K562 (cell line): ENCODE data around the gene KPTN. TPM values are rescaled to one million over a fixed set of nuclear protein-coding genes. Genes with fewer than 3 reads are reported as not detected.
A peak's percentile ranks its signal among the peaks of the same experiment; 100 is the strongest.

Experiments used
- BMI1 ChIP-seq: fragments of 150-350 bp; IDR thresholded peaks from 2 replicates; pipeline ENCODE4 v1.6.1; 2014; ENCODE audit warnings: low read length
- CBFA2T2 ChIP-seq: fragments of 450-650 bp; conservative IDR thresholded peaks from 2 replicates; pipeline ENCODE4 v1.6.1; 2017; ENCODE audit warnings: mild to moderate bottlenecking
- CHD4 ChIP-seq: fragments of 200-600 bp; sonication (generic); IDR thresholded peaks from 3 replicates; pipeline ENCODE4 v1.6.1; 2012; ENCODE audit warnings: low read depth, mild to moderate bottlenecking, mixed read lengths, low read length, inconsistent platforms; ENCODE audit not compliant: insufficient read depth, insufficient replicate concordance, poor library complexity, severe bottlenecking
- ESRRA ChIP-seq: fragments of 450-650 bp; IDR thresholded peaks from 2 replicates; pipeline ENCODE4 v1.6.1; 2014; ENCODE audit warnings: low read depth, mild to moderate bottlenecking, moderate library complexity, borderline replicate concordance
- HOMEZ ChIP-seq: fragments of 250-450 bp; sonication (Bioruptor Pico); IDR thresholded peaks from 2 replicates; pipeline ENCODE4 v1.4.0; 2020; ENCODE audit warnings: mild to moderate bottlenecking, moderate library complexity
- PHB ChIP-seq: fragments of 250-450 bp; sonication (Bioruptor Pico); IDR thresholded peaks from 2 replicates; pipeline ENCODE4 v1.5.0; 2021
- RBM14 ChIP-seq: fragments of 200-400 bp; formaldehyde crosslinking; IDR thresholded peaks from 2 replicates; pipeline ENCODE4 v1.6.1; 2018; ENCODE audit warnings: low read depth, mild to moderate bottlenecking, low read length, moderate library complexity, borderline replicate concordance; ENCODE audit not compliant: insufficient read depth
- RBM34 ChIP-seq: fragments of 200-400 bp; formaldehyde crosslinking; IDR thresholded peaks from 2 replicates; pipeline ENCODE4 v1.6.1; 2018; ENCODE audit warnings: low read length, borderline replicate concordance; ENCODE audit not compliant: insufficient read depth
- SFPQ ChIP-seq: fragments of 200-400 bp; formaldehyde crosslinking; IDR thresholded peaks from 2 replicates; pipeline ENCODE4 v1.6.1; 2017; ENCODE audit warnings: mild to moderate bottlenecking, low read depth, low read length, moderate library complexity
- TRIM24 ChIP-seq, 2 experiments: fragments of 450-650 bp; IDR thresholded peaks; 2 replicates each; pipeline ENCODE4 v1.6.1; 2016
- ZBTB40 ChIP-seq, 2 experiments: fragments of 450-650 bp in 1 of 2; sonication (generic) in 1 of 2; formaldehyde crosslinking in 1 of 2; IDR thresholded peaks; 2 replicates each; pipeline versions ENCODE4 v1.7.1 to v1.9.0; 2016 to 2022; ENCODE audit warnings: inconsistent platforms in 1 of 2, mild to moderate bottlenecking in 1 of 2, missing genetic modification reagents in 1 of 2
- ZC3H4 ChIP-seq: sonication (generic); formaldehyde crosslinking; IDR thresholded peaks from 2 replicates; pipeline ENCODE4 v1.9.0; 2021; ENCODE audit warnings: missing genetic modification reagents, borderline replicate concordance
- ZNF165 ChIP-seq: fragments of 250-450 bp; sonication (Bioruptor Pico); IDR thresholded peaks from 2 replicates; pipeline ENCODE4 v1.4.0; 2020; ENCODE audit warnings: borderline replicate concordance
- ZNF445 ChIP-seq: fragments of 250-450 bp; sonication (Bioruptor Pico); IDR thresholded peaks from 2 replicates; pipeline ENCODE4 v1.4.0; 2020; ENCODE audit warnings: low read depth, mild to moderate bottlenecking, moderate library complexity
- polyA plus RNA-seq, 8 experiments: library from polyadenylated mRNA; depleted of rRNA in 4 of 8; stranded (reverse) in 5 of 8; unstranded in 3 of 8; fragments of >200 nt; fragmentation: Nextera tagmentation in 2 of 8; fragmentation: Illumina TruSeq in 1 of 8; extraction: Ambion mirVana in 2 of 8; extraction: Trizol in 1 of 8; gene quantifications; 2 replicates each; pipeline versions ENCODE4 v1.2.1 to v1.2.3, GENCODE V29; 2011 to 2014; ENCODE audit warnings: inconsistent platforms in 1 of 8, missing spikeins in 1 of 8
- total RNA-seq, 7 experiments: library from RNA; depleted of rRNA in 6 of 7; stranded (reverse); fragments of >200 nt in 6 of 7; fragmentation: Illumina TruSeq in 2 of 7; extraction: Trizol in 2 of 7; gene quantifications; 2 replicates each; pipeline versions ENCODE4 v1.2.1 to v1.2.3, GENCODE V29; 2011 to 2021; ENCODE audit warnings: low replicate concordance in 1 of 7

KPTN gene
- total and polyA plus RNA-seq, 9 of the 15 experiments (the other 6 are each of a cell fraction or from before 2014, with no cell fraction given), result 0.56 to 18.2 (median 8.5) TPM

GRCh38 chr19:47514869-47515588, 31.0 kb upstream of the KPTN start, which contains the start of gene NAPA (continued):
- TF ChIP-seq SFPQ, result no peak
- no peak for TF ChIP-seq ZBTB40 (IDR thresholded peaks at IDR 0.05)
- TF ChIP-seq ZBTB40 (CRISPR knock-in tag; IDR thresholded peaks at IDR 0.05), result no peak
- TF ChIP-seq CHD4, result no peak
- no peak for TF ChIP-seq ZNF445 (CRISPR knock-in tag)
- peak; percentile 94 for TF ChIP-seq CBFA2T2
- TF ChIP-seq ZNF165 (CRISPR knock-in tag), result no peak
- TF ChIP-seq PHB (CRISPR knock-in tag), result no peak
- TF ChIP-seq ZC3H4 (CRISPR knock-in tag), result no peak
- TF ChIP-seq TRIM24 (IDR thresholded peaks at IDR 0.05), result 0 out of 4 replicates have a peak, but pooled peaks of 1 of the 2 experiments have one; percentile 12
- no peak for TF ChIP-seq RBM34
- TF ChIP-seq BMI1, result no peak
- TF ChIP-seq ESRRA, result peak; percentile 90; the same call in 1 of the 2 replicates
- no peak for TF ChIP-seq HOMEZ (CRISPR knock-in tag)
- no peak for TF ChIP-seq RBM14
